Measurements from ENCODE around the gene PLEKHG3. TPM values are rescaled to one million over a fixed set of nuclear protein-coding genes. Genes with fewer than 3 reads are reported as not detected.
A peak's percentile ranks its signal among the peaks of the same experiment; 100 is the strongest.

Gene PLEKHG3
- total and polyA plus RNA-seq, 4 experiments from 2014 or later: 10.8 to 62.6 (median 54.9) TPM

DNA sequence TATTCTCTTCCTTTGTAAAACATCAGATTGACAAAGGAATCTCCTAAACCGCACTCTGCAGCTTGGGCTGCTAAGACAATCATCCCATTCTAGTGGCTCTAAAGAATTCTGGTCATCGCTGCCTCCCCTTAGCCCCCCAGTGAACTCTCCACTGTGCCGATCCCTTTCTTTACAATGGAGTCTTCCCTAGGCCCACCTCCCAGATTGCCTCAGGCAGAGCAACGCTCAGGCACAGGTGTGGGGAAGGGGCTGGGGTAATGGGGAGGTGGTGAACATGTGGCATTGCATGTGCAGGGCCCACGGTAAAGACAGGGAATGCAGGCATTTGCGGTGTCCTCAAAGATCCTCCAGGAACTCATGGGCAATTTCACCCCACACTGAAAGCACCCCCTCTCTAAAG, 86.3 kb downstream of the PLEKHG3 start:
- no peaks in the 10 kb centered on the region for H3K36me3 ChIP-seq (ENCODE audit: insufficient read depth, low read length)
- no peak overlapping the region for H3K4me3 ChIP-seq (ENCODE audit: low read length in 2 of 2)
- H3K9me3 Mint-ChIP-seq: no peaks in the 10 kb centered on the region
- CTCF ChIA-PET (ENCODE audit: partially characterized antibody): no interaction called here
- no peak overlapping the region for H3K27ac ChIP-seq (ENCODE audit: low read depth, low read length)
- H3K36me3 Mint-ChIP-seq: no peaks in the 10 kb centered on the region
- intact Hi-C loops (cut with micrococcal nuclease): no loop called here
- H3K27me3 Mint-ChIP-seq: no peaks in the 10 kb centered on the region
- H3K27me3 ChIP-seq (ENCODE audit: insufficient read depth, low read length): no peaks in the 10 kb centered on the region
- no peaks in the 10 kb centered on the region for H3K4me1 ChIP-seq (ENCODE audit: insufficient read depth, low read length)
- no peak overlapping the region for H3K4me3 Mint-ChIP-seq
- no peak for DNase-seq
- no peaks in the 10 kb centered on the region for H3K9me3 ChIP-seq (ENCODE audit: control insufficient read depth in 1 of 2, low read length in 2 of 2)
- no peak overlapping the region for H3K27ac Mint-ChIP-seq
- POLR2A ChIA-PET (ENCODE audit: partially characterized antibody): no interaction called here
- no peaks in the 10 kb centered on the region for H3K4me1 Mint-ChIP-seq

DNA sequence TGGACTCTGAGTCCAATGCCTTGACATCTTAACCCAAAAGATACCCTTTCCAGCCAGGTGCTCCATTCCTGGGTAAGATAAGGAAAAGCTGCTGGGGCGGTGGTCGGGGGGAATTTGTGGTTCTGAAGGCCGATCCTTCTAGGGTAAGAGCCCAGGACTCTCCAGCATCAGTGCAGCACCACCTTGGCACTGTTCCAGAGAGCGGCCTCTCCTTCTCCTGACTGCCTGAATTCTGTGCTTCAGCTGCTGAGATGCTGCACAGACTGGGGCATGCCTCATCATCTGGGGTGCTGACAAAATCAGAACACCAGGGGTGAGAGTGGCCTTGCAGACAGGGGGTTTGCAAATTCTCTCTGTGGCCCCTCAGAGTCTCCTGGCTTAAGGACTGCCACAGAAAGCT, 88.0 kb downstream of the PLEKHG3 start:
- POLR2A ChIA-PET (ENCODE audit: partially characterized antibody): no interaction called here
- H3K9me3 ChIP-seq (ENCODE audit: control insufficient read depth in 1 of 2, low read length in 2 of 2): no peaks in the 10 kb centered on the region
- no peak overlapping the region for H3K4me3 ChIP-seq (ENCODE audit: low read length in 2 of 2)
- intact Hi-C loops (cut with micrococcal nuclease): no loop called here
- CTCF ChIA-PET (ENCODE audit: partially characterized antibody): no interaction called here
- Mint-ChIP-seq H3K4me3 (no peak overlapping the region), H3K36me3 (no peaks in the 10 kb centered on the region), H3K4me1 (no peaks in the 10 kb centered on the region), H3K27me3 (no peaks in the 10 kb centered on the region), H3K27ac (no peak overlapping the region), H3K9me3 (no peaks in the 10 kb centered on the region)
- no peak overlapping the region for H3K27ac ChIP-seq (ENCODE audit: low read depth, low read length)
- no peaks in the 10 kb centered on the region for H3K4me1 ChIP-seq (ENCODE audit: insufficient read depth, low read length)
- no peak for DNase-seq
- no peaks in the 10 kb centered on the region for H3K36me3 ChIP-seq (ENCODE audit: insufficient read depth, low read length)
- H3K27me3 ChIP-seq (ENCODE audit: insufficient read depth, low read length): no peaks in the 10 kb centered on the region

DNA sequence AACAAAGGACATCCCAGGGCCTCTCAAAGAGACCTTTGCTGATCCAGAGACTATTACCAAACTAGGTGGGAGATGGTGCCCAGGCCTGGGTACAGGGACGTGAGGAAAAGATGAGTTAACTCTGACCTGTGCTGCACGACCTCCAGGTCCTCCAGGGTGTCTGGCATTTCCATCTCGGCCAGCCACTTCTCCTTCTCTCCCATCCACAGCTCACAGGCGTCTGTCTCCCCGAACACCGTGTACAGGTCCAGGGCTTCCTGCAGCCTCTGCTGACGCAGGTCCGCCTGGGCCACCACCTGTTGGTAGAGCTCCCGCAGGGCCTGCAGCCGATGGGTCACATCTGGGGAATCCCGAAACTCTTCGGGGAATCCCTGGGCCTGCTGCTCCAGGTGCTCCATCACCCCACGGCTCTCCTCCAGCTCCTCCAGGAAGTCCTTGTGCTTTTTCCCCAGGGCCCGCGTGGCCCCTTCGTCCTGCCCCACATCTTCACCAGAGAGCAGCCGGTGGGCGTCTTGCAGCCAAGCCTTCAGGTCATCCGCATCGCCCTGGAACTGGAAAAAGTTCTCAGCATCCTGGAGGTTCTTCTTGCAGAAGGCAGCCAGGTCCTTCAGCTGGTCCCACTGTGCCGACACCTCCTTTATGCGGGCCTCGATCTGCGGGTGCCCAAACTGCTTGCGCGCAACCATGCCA, 88.8 kb downstream of the PLEKHG3 start:
- no peaks in the 10 kb centered on the region for H3K4me1 Mint-ChIP-seq
- no peaks in the 10 kb centered on the region for H3K9me3 ChIP-seq (ENCODE audit: control insufficient read depth in 1 of 2, low read length in 2 of 2)
- H3K4me3 Mint-ChIP-seq: peak overlapping the region in 1 of 8 donors; percentile 26
- H3K36me3 ChIP-seq (ENCODE audit: insufficient read depth, low read length): no peaks in the 10 kb centered on the region
- H3K27me3 ChIP-seq (ENCODE audit: insufficient read depth, low read length): no peaks in the 10 kb centered on the region
- H3K27ac ChIP-seq (ENCODE audit: low read depth, low read length): no peak overlapping the region
- POLR2A ChIA-PET (ENCODE audit: partially characterized antibody): no interaction called here
- no peaks in the 10 kb centered on the region for H3K36me3 Mint-ChIP-seq
- no peak overlapping the region for H3K27ac Mint-ChIP-seq
- no peak for DNase-seq
- H3K4me1 ChIP-seq (ENCODE audit: insufficient read depth, low read length): no peaks in the 10 kb centered on the region
- no peaks in the 10 kb centered on the region for H3K9me3 Mint-ChIP-seq
- H3K27me3 Mint-ChIP-seq: peaks cover 0 to 2% of the 10 kb centered on the region in 2 donors
- CTCF ChIA-PET (ENCODE audit: partially characterized antibody): no interaction called here
- H3K4me3 ChIP-seq (ENCODE audit: low read length in 2 of 2): no peak overlapping the region
- intact Hi-C loops (cut with micrococcal nuclease): no loop called here

DNA sequence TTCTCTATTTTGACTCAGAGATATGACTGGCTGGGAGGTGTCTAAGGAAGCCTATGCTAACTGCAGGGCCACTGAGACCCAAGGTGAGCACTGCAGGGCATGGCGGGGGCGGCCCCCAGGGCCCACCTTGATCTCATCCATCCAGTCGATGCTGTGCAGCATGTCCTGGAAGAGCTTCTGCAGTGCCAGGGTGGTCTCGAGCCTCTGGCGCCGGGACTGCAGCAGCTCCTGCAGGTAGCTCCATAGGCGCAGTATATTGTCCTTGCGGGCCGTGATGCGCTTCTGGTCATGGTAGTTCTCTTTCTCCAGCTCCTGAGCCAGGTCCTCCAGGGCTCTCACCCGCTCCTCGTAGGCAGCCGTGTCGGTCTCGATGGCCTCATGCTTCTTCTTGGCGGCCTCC, 91.0 kb downstream of the PLEKHG3 start:
- Mint-ChIP-seq H3K36me3 (no peaks in the 10 kb centered on the region), H3K9me3 (no peaks in the 10 kb centered on the region), H3K27ac (no peak overlapping the region)

DNA sequence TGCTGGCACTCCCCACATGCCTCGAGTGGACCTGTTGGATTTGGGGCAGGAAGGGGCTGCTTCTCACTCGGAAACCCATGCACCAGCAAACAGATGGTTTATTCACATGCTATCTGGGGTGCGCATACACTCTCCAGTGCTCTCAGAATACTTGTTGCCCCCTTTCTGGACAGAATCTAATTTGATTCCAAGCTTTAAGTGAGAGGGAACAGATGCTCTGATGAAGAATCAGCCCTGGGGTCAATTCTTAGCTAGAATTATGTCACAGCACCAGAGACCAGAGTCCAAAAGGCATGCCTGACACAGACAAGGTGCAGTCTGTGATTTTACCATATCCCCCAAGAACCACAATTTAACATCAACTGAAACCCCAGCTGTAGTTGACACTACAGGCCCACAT, 91.7 kb downstream of the PLEKHG3 start:
- H3K4me1 Mint-ChIP-seq: peaks cover 0 to 1% (median 0%) of the 10 kb centered on the region in 4 donors
- H3K27me3 ChIP-seq (ENCODE audit: insufficient read depth, low read length): no peaks in the 10 kb centered on the region
- no peak overlapping the region for H3K27ac ChIP-seq (ENCODE audit: low read depth, low read length)
- no peak overlapping the region for H3K4me3 Mint-ChIP-seq
- no peaks in the 10 kb centered on the region for H3K9me3 Mint-ChIP-seq
- ChIA-PET POLR2A (ENCODE audit: partially characterized antibody) (no interaction called here), CTCF (ENCODE audit: partially characterized antibody) (interaction anchor here (2.4 kb wide), 1 partner anchor 97 kb away, joined by 9 read pairs; no protein-coding TSS in a partner anchor)
- no peak overlapping the region for H3K27ac Mint-ChIP-seq
- no peak for DNase-seq
- H3K9me3 ChIP-seq (ENCODE audit: control insufficient read depth in 1 of 2, low read length in 2 of 2): no peaks in the 10 kb centered on the region
- no peaks in the 10 kb centered on the region for H3K36me3 Mint-ChIP-seq
- H3K4me1 ChIP-seq (ENCODE audit: insufficient read depth, low read length): no peaks in the 10 kb centered on the region
- no peak overlapping the region for H3K4me3 ChIP-seq (ENCODE audit: low read length in 2 of 2)
- no peaks in the 10 kb centered on the region for H3K36me3 ChIP-seq (ENCODE audit: insufficient read depth, low read length)
- peaks cover 0 to 6% of the 10 kb centered on the region in 2 donors for H3K27me3 Mint-ChIP-seq
- intact Hi-C loops (cut with micrococcal nuclease): no loop called here

More for the DNA sequence above, 91.0 kb downstream of the PLEKHG3 start:
- H3K27me3 Mint-ChIP-seq: peaks cover 0 to 4% of the 10 kb centered on the region in 2 donors
- Histone ChIP-seq H3K4me3 (ENCODE audit: low read length in 2 of 2) (no peak overlapping the region), H3K27me3 (ENCODE audit: insufficient read depth, low read length) (no peaks in the 10 kb centered on the region), H3K36me3 (ENCODE audit: insufficient read depth, low read length) (no peaks in the 10 kb centered on the region), H3K4me1 (ENCODE audit: insufficient read depth, low read length) (no peaks in the 10 kb centered on the region), H3K27ac (ENCODE audit: low read depth, low read length) (no peak overlapping the region), H3K9me3 (ENCODE audit: control insufficient read depth in 1 of 2, low read length in 2 of 2) (no peaks in the 10 kb centered on the region)
- no peak for DNase-seq
- ChIA-PET CTCF (ENCODE audit: partially characterized antibody) (interaction anchor here (0.6 to 2.4 kb wide), 3 partner anchors 28 to 97 kb away, joined by 3 to 9 read pairs (median 5); no protein-coding TSS in a partner anchor), POLR2A (ENCODE audit: partially characterized antibody) (no interaction called here)
- intact Hi-C loops (cut with micrococcal nuclease): no loop called here
- H3K4me1 Mint-ChIP-seq: peaks cover 0 to 1% (median 0%) of the 10 kb centered on the region in 4 donors
- H3K4me3 Mint-ChIP-seq: no peak overlapping the region

DNA sequence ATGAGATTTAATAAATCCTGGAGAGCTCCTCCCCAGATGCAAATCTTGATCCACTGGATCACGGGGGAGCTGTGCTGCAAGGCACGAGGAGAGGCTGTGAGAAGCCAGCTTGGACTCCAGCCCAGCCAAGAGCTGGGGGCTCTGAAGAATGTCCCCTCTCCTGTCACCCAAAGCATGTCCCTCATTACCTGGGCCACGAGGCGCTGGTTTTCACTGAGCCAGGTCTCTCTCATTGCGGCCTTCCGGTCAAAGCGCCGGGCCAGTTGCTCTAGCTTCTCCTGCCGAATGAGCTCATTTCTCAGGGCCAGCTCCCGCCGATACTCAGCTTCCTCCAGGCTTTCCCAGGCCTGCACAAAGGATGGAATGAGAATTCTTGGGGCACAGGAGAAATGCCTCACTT, 92.1 kb downstream of the PLEKHG3 start:
- peaks cover 0 to 1% (median 0%) of the 10 kb centered on the region in 4 donors for H3K4me1 Mint-ChIP-seq
- H3K9me3 ChIP-seq (ENCODE audit: control insufficient read depth in 1 of 2, low read length in 2 of 2): no peaks in the 10 kb centered on the region
- H3K27me3 ChIP-seq (ENCODE audit: insufficient read depth, low read length): no peaks in the 10 kb centered on the region
- no peaks in the 10 kb centered on the region for H3K36me3 ChIP-seq (ENCODE audit: insufficient read depth, low read length)
- no peak overlapping the region for H3K4me3 ChIP-seq (ENCODE audit: low read length in 2 of 2)
- no peaks in the 10 kb centered on the region for H3K9me3 Mint-ChIP-seq
- ChIA-PET CTCF (ENCODE audit: partially characterized antibody) (interaction anchor here (0.9 to 2.4 kb wide), 2 partner anchors 96 to 189 kb away, joined by 4 to 9 read pairs; no protein-coding TSS in a partner anchor), POLR2A (ENCODE audit: partially characterized antibody) (no interaction called here)
- no peak overlapping the region for H3K4me3 Mint-ChIP-seq
- H3K4me1 ChIP-seq (ENCODE audit: insufficient read depth, low read length): no peaks in the 10 kb centered on the region
- peaks cover 0 to 6% of the 10 kb centered on the region in 2 donors for H3K27me3 Mint-ChIP-seq
- H3K36me3 Mint-ChIP-seq: no peaks in the 10 kb centered on the region
- H3K27ac Mint-ChIP-seq: no peak overlapping the region
- H3K27ac ChIP-seq (ENCODE audit: low read depth, low read length): no peak overlapping the region
- intact Hi-C loops (cut with micrococcal nuclease): no loop called here
- no peak for DNase-seq

DNA sequence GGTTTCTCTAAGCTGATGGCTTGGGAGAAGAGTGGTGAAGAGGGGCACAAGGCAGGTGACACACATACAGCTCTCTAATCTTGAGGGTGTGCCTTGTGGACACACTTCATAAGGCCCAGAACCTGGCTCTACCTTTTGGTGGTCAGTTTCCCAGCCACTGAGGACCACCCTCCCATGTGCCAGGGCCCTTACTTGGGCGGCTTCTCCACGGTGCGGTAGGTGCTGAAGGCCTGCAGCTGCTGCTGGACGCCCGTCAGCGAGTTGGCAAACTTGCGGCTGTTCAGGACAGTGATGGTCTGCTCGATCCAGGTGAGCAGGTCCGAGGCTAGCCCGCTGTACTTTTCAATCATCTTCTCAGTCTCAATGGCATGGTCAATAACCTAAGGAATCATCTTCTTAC, 95.3 kb downstream of the PLEKHG3 start:
- no peaks in the 10 kb centered on the region for H3K27me3 ChIP-seq (ENCODE audit: insufficient read depth, low read length)
- peaks cover 0 to 6% of the 10 kb centered on the region in 2 donors for H3K27me3 Mint-ChIP-seq
- H3K27ac ChIP-seq (ENCODE audit: low read depth, low read length): no peak overlapping the region

More for the DNA sequence above, 95.3 kb downstream of the PLEKHG3 start:
- Histone ChIP-seq H3K4me1 (ENCODE audit: insufficient read depth, low read length) (no peaks in the 10 kb centered on the region), H3K9me3 (ENCODE audit: control insufficient read depth in 1 of 2, low read length in 2 of 2) (no peaks in the 10 kb centered on the region), H3K4me3 (ENCODE audit: low read length in 2 of 2) (no peak overlapping the region), H3K36me3 (ENCODE audit: insufficient read depth, low read length) (no peaks in the 10 kb centered on the region)
- no peak overlapping the region for H3K27ac Mint-ChIP-seq
- H3K4me1 Mint-ChIP-seq: peaks cover 0 to 1% (median 0%) of the 10 kb centered on the region in 4 donors
- H3K36me3 Mint-ChIP-seq: no peaks in the 10 kb centered on the region
- H3K9me3 Mint-ChIP-seq: no peaks in the 10 kb centered on the region
- H3K4me3 Mint-ChIP-seq: no peak overlapping the region
- CTCF ChIA-PET (ENCODE audit: partially characterized antibody): interaction anchor here (1.1 to 2.4 kb wide), 3 partner anchors 26 to 174 kb away, joined by 3 to 8 read pairs (median 6); no protein-coding TSS in a partner anchor
- intact Hi-C loops (cut with micrococcal nuclease): no loop called here
- no peak for DNase-seq
- POLR2A ChIA-PET (ENCODE audit: partially characterized antibody): no interaction called here

Measured in CD4-positive, alpha-beta memory T cell (primary cell).